Activated naive CD8-positive, alpha-beta T cell treated with anti-CD3 and anti-CD28 coated beads, Interleukin-2, amount 10 ng/mL, durations not matched to agents 7 days and 5 days (primary cell): ENCODE measurements around the gene CHMP2B. TPM values are rescaled to one million over a fixed set of nuclear protein-coding genes. Genes with fewer than 3 reads are reported as not detected.
"Not testable (repeated sequence)": the region's sequence is repeated elsewhere in the genome, so short reads cannot be mapped to it uniquely, and the experiment has no call there.

ENCODE experiments used
- ATAC-seq: fragments of 150-1000 bp; cut with Tn5 transposase; one replicate; pipeline ENCODE4 v1.10.0; 2021; ENCODE audit warnings: low read depth, moderate library complexity
- POLR2A ChIA-PET: fragments of 350-600 bp; sonication (Branson Sonifier 250); formaldehyde crosslinking; loops from one replicate; lab custom pipeline; 2021; ENCODE audit warnings: antibody characterized with exemption; lab: Charles Lee
- DNase-seq: peaks from one replicate; pipeline ENCODE4 v3.0.0; 2021
- H3K27ac Mint-ChIP-seq: one replicate; pipeline ENCODE4 v1.8.0; 2022; ENCODE audit warnings: mild to moderate bottlenecking, mixed read lengths
- H3K27me3 Mint-ChIP-seq: one replicate; pipeline ENCODE4 v1.8.0; 2022; ENCODE audit warnings: mild to moderate bottlenecking, moderate library complexity, mixed read lengths
- H3K36me3 Mint-ChIP-seq: one replicate; pipeline ENCODE4 v1.8.0; 2021; ENCODE audit warnings: mild to moderate bottlenecking, mixed read lengths
- H3K4me1 Mint-ChIP-seq: one replicate; pipeline ENCODE4 v1.8.0; 2021; ENCODE audit warnings: mixed read lengths
- H3K4me3 Mint-ChIP-seq: one replicate; pipeline ENCODE4 v1.8.0; 2022; ENCODE audit warnings: mild to moderate bottlenecking, moderate library complexity, mixed read lengths
- H3K9me3 Mint-ChIP-seq: one replicate; pipeline ENCODE4 v1.8.0; 2021; ENCODE audit warnings: mixed read lengths
- total RNA-seq, 2 experiments: library from RNA; stranded (reverse); gene quantifications; one replicate each; pipeline ENCODE4 v1.2.3, GENCODE V29; 2021

Gene CHMP2B
- total RNA-seq, 2 experiments from 2014 or later = 22.9 to 23.7 TPM

- not testable (repeated sequence) for H3K27ac Mint-ChIP-seq
Measured at GRCh38 chr3:87248231-87248630, 21.1 kb downstream of the CHMP2B start.

GRCh38 chr3:87248831-87249230, 21.7 kb downstream of the CHMP2B start:
- Mint-ChIP-seq H3K4me3 (no peak overlapping the region), H3K9me3 (no peaks in the 10 kb centered on the region), H3K27me3 (no peaks in the 10 kb centered on the region), H3K27ac (no peak overlapping the region), H3K36me3 (peaks cover 15% of the 10 kb centered on the region), H3K4me1 (no peaks in the 10 kb centered on the region)
- DNase-seq (no peak), ATAC-seq (no peak)
- POLR2A ChIA-PET = no interaction called here

More at GRCh38 chr3:87248231-87248630, 21.1 kb downstream of the CHMP2B start:
- H3K4me3 Mint-ChIP-seq, ATAC-seq, H3K9me3 Mint-ChIP-seq, POLR2A ChIA-PET, H3K4me1 Mint-ChIP-seq, H3K27me3 Mint-ChIP-seq, DNase-seq: not testable (repeated sequence)
- H3K36me3 Mint-ChIP-seq = peaks cover 17% of the 10 kb centered on the region

DNA sequence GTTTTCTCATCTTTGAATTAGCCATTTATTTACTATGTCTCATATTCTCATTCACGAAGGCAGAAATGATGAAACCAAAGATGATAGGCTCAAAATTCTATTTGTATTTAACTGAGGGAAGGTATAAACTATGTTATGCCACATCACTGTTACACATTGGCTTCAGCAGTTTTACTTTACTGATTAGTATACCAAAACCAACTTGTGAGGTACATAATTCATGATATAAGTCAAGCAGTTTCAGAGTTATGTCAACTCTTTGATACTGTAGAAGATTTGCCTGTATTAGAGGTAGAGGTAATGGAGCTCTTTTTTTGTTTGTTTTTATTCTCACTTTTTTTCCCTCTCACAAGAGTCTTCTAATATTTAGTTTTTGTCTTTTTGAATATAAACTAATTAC, 22.9 kb downstream of the CHMP2B start:
- ATAC-seq (no peak), DNase-seq (no peak)
- Mint-ChIP-seq H3K27me3 (no peaks in the 10 kb centered on the region), H3K36me3 (peaks cover 17% of the 10 kb centered on the region), H3K27ac (no peak overlapping the region), H3K9me3 (no peaks in the 10 kb centered on the region), H3K4me1 (no peaks in the 10 kb centered on the region), H3K4me3 (no peak overlapping the region)
- POLR2A ChIA-PET = no interaction called here

GRCh38 chr3:87260270-87260669, 33.2 kb downstream of the CHMP2B start:
- DNase-seq (no peak), ATAC-seq (no peak)
- H3K4me1 Mint-ChIP-seq = peaks cover 4% of the 10 kb centered on the region
- H3K27ac Mint-ChIP-seq = no peak overlapping the region
- no peak overlapping the region for H3K4me3 Mint-ChIP-seq
- POLR2A ChIA-PET = no interaction called here
- no peaks in the 10 kb centered on the region for H3K36me3 Mint-ChIP-seq
- peaks cover 8% of the 10 kb centered on the region for H3K27me3 Mint-ChIP-seq
- H3K9me3 Mint-ChIP-seq = no peaks in the 10 kb centered on the region

DNA sequence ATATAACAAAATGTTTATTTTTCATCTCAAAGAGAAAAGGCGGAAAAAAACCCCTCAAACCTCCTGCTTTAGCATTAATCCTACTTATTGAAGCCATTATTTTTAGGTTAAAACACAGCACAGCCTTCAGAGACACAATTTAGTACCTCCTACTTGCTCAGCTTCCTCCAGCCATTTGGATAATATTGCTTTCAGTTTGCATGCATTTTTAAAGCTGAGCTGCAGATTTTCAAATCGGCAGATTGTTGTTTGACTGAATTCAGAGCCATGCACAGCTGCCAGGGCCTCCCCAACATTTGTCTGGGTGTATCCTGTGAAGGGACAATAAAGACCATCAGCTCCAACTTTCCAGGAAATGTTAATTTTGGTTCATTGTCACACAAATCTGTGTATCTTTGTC, 34.8 kb downstream of the CHMP2B start:
- H3K4me1 Mint-ChIP-seq = peaks cover 4% of the 10 kb centered on the region
- POLR2A ChIA-PET = no interaction called here
- ATAC-seq (no peak), DNase-seq (no peak)
- no peaks in the 10 kb centered on the region for H3K36me3 Mint-ChIP-seq
- H3K27me3 Mint-ChIP-seq = peaks cover 9% of the 10 kb centered on the region
- no peaks in the 10 kb centered on the region for H3K9me3 Mint-ChIP-seq
- no peak overlapping the region for H3K4me3 Mint-ChIP-seq
- no peak overlapping the region for H3K27ac Mint-ChIP-seq

DNA sequence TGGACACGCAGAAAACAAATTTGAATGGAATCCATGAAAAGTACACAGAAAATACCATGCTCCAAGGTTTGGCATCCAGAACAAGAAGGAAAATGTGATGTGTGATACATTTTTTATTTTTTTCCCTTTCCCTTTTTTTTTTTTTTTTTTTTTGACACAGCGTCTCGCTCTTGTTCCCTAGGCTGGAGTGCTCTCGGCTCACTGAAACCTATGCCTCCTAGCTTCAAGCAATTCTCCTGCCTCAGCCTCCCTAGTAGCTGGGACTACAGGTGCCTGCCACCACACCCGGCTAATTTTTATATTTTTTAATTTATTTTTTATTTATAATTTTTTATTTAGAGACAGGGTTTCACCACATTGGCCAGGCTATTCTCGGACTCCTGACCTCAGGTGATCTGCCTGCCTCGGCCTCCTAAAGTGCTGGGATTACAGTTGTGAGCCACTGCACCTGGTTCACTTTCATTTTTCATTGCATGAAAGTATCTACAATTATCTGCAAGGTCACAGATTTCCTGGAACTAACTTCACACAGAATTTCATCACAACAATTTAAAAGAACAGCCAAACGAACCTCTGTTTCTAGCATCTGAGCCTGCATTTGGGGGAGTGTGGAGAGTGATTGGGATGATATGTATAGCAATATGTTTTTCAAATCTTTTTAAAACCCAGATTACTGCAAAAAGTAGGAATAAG, 41.0 kb downstream of the CHMP2B start:
- no peaks in the 10 kb centered on the region for H3K36me3 Mint-ChIP-seq
- peak overlapping the region; percentile 93 for H3K27ac Mint-ChIP-seq
- H3K4me1 Mint-ChIP-seq = peaks cover 49% of the 10 kb centered on the region
- no peaks in the 10 kb centered on the region for H3K9me3 Mint-ChIP-seq
- peak overlapping the region; percentile 75 for H3K4me3 Mint-ChIP-seq
- ATAC-seq = peak; percentile 53
- DNase-seq = no peak
- H3K27me3 Mint-ChIP-seq = peaks cover 6% of the 10 kb centered on the region
- POLR2A ChIA-PET = no interaction called here

DNA sequence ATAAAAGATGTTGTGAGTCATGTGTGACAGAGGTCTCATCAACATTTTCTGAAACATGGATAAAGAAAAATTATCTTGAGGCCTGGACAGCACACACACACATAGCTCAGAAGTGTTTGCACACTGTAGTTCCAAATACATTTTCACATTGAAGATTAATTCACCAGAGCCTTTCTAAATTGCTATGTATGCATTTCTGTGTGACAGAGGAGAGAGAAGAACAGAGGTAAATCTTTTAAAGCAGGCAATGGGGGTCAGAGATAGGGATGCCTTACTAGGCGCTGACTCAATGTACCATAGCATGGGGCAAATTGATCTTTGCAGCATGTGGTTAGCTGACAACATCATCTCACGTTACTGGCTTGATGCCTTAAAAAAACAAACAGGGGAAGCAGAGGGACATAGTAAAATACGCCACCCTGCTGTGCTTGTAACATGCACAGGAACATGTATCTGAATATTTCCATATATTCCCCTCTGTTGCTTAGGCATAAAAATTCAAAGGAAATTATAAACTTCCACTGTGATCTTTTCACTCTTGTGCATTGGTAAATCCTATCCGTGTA, 41.6 kb downstream of the CHMP2B start:
- Mint-ChIP-seq H3K27me3 (peaks cover 6% of the 10 kb centered on the region), H3K4me3 (peak overlapping the region; percentile 75), H3K9me3 (no peaks in the 10 kb centered on the region), H3K27ac (peak overlapping the region; percentile 93), H3K36me3 (no peaks in the 10 kb centered on the region), H3K4me1 (peaks cover 52% of the 10 kb centered on the region)
- DNase-seq = no peak
- peak; percentile 22 for ATAC-seq
- POLR2A ChIA-PET = no interaction called here

GRCh38 chr3:87269723-87270122, 42.6 kb downstream of the CHMP2B start:
- POLR2A ChIA-PET = no interaction called here
- Mint-ChIP-seq H3K4me3 (no peak overlapping the region), H3K4me1 (peaks cover 52% of the 10 kb centered on the region), H3K27ac (peak overlapping the region; percentile 66), H3K9me3 (no peaks in the 10 kb centered on the region), H3K27me3 (peaks cover 2% of the 10 kb centered on the region), H3K36me3 (no peaks in the 10 kb centered on the region)
- ATAC-seq (no peak), DNase-seq (no peak)

DNA sequence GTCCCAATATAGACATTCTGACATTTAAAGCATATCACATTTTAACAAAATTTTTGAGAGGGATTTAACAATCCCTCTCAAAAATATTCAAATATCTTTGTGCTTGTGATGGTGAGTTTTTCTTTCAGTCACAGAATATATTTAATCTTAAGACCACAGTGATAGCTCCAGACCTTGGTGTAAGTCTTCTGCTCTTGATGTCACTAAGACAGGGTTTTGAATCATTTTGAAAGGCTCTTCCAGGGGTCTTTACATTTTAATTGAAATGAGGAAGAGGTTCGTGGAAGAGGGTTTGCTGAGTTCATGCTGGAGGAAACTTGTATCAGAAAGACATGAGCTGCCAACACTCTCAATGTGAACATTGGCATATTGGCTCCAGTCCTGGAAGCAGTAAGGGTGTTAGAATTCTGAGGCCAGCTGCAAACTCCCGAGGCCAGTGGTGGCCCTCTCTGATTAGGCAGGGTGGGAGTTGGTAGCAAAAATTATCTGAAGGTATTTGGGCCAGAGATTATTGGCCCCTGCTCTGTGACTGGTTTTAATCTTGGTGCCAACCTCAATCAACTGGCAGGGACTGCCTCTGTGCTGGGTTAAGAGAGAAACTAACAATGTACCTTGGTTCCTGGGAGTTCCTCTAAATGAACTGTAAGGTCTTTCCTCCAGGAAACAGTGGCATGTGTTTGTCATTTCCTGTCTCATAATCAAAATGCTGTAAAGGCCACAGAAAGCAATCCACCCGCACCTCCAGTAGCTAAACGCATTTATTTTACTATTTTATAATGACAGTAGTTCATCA, 44.0 kb downstream of the CHMP2B start:
- POLR2A ChIA-PET = no interaction called here
- peak; percentile 78 for ATAC-seq
- DNase-seq = no peak
- Mint-ChIP-seq H3K36me3 (no peaks in the 10 kb centered on the region), H3K9me3 (no peaks in the 10 kb centered on the region), H3K4me1 (peaks cover 52% of the 10 kb centered on the region), H3K4me3 (peak overlapping the region; percentile 53), H3K27ac (peak overlapping the region; percentile 63), H3K27me3 (peaks cover 2% of the 10 kb centered on the region)

- H3K4me3 Mint-ChIP-seq = no peak overlapping the region
- no peak for ATAC-seq
- POLR2A ChIA-PET = interaction anchor here (0.7 kb wide), 1 partner anchor 46 kb away, joined by 3 read pairs; the partner anchor contains the start of gene CHMP2B
- H3K27me3 Mint-ChIP-seq = peaks cover 6% of the 10 kb centered on the region
- H3K27ac Mint-ChIP-seq = no peak overlapping the region
- H3K4me1 Mint-ChIP-seq = peaks cover 46% of the 10 kb centered on the region
- no peaks in the 10 kb centered on the region for H3K9me3 Mint-ChIP-seq
- H3K36me3 Mint-ChIP-seq = no peaks in the 10 kb centered on the region
- no peak for DNase-seq
Measured at GRCh38 chr3:87272718-87273341, 45.7 kb downstream of the CHMP2B start.

DNA sequence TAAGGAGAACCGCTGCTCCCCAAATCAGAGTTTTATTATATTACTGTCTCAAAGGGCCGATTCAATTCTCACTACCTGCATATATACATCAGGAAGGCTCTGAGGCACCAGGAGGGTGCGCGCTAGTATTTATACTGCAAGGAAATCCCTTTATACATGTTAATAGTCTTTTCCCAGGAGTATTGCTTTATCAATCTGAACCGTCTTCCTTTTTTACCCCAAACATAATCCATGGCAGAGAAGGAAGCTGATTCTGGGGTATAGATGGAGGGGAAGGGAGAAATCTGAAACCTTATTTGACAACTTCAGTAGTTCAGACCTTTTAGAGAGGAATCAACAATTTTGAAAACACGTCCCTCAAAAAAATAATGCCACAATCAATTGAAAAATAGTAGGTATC, 49.4 kb downstream of the CHMP2B start, which contains the start of gene POU1F1:
TSS of gene POU1F1 (minus strand) at position 101 of the 400 bp plus-strand sequence. CDS start 122 bp downstream, outside the sequence.
- no peak for ATAC-seq
- no peak for DNase-seq
- POLR2A ChIA-PET = no interaction called here
- no peak within 1 kb of the TSS for H3K27ac Mint-ChIP-seq
- H3K9me3 Mint-ChIP-seq = no peaks in the 10 kb centered on the region
- peaks cover 6% of the 10 kb centered on the region for H3K27me3 Mint-ChIP-seq
- peaks cover 14% of the 10 kb centered on the region for H3K4me1 Mint-ChIP-seq
- no peaks in the 10 kb centered on the region for H3K36me3 Mint-ChIP-seq
- no peak within 1 kb of the TSS for H3K4me3 Mint-ChIP-seq

- no peaks in the 10 kb centered on the region for H3K36me3 Mint-ChIP-seq
- no peaks in the 10 kb centered on the region for H3K4me1 Mint-ChIP-seq
- ATAC-seq (no peak), DNase-seq (no peak)
- peaks cover 8% of the 10 kb centered on the region for H3K27me3 Mint-ChIP-seq
- no peak overlapping the region for H3K27ac Mint-ChIP-seq
- no peaks in the 10 kb centered on the region for H3K9me3 Mint-ChIP-seq
- POLR2A ChIA-PET = no interaction called here
- no peak overlapping the region for H3K4me3 Mint-ChIP-seq
Measured at GRCh38 chr3:87287011-87287410, 59.9 kb downstream of the CHMP2B start.

GRCh38 chr3:87288446-87288845, 61.3 kb downstream of the CHMP2B start:
- Mint-ChIP-seq H3K9me3 (no peaks in the 10 kb centered on the region), H3K27me3 (peaks cover 8% of the 10 kb centered on the region), H3K4me1 (no peaks in the 10 kb centered on the region), H3K27ac (no peak overlapping the region), H3K4me3 (no peak overlapping the region), H3K36me3 (no peaks in the 10 kb centered on the region)
- DNase-seq (no peak), ATAC-seq (no peak)
- POLR2A ChIA-PET = no interaction called here
